Measurements from ENCODE around the gene COL26A1.

Gene COL26A1

DNA sequence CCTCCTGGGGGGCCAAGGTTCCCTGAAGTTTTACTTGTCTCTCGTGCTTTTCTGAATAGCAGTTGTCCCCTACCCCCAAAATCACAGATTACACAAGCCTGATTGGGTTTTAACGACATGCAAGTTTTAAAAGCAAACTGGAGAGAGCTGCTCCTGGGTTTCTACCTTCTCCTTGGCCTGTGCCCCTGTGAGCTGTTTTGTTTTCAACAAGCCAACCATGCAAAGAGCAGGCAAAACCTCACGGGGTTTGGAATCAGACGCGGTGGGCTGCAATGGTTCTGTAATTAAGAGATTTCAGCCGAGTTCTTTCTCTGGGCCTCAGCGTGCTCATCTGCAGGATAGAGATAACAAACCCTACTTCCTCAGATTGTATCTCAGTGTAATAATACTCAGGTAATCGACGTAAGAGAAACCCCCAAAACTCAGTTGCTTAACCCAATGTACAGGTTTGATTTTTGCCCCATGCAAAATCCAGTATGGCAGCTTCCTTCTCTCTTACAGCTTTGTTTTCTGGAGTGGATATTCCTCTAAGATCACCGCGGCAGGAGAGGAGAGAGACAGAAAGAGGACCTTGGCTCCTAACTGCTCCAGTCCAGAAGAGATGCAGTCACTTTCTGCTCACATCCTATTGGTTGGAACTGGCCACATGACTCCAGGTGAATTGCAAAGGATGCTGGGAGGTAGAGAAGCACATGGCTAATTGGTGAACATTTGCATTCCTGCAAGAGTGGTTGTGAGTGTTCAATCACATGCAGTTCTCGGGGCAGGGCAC lies 224.4 kb downstream of the COL26A1 start:
- H3K36me3 Mint-ChIP-seq = no peaks in the 10 kb centered on the region
- H3K27ac Mint-ChIP-seq = no peak overlapping the region
- H3K4me1 Mint-ChIP-seq = no peaks in the 10 kb centered on the region
- no peaks in the 10 kb centered on the region for H3K27me3 Mint-ChIP-seq
- H3K4me3 Mint-ChIP-seq = no peak overlapping the region
- H3K9me3 Mint-ChIP-seq = no peaks in the 10 kb centered on the region

DNA sequence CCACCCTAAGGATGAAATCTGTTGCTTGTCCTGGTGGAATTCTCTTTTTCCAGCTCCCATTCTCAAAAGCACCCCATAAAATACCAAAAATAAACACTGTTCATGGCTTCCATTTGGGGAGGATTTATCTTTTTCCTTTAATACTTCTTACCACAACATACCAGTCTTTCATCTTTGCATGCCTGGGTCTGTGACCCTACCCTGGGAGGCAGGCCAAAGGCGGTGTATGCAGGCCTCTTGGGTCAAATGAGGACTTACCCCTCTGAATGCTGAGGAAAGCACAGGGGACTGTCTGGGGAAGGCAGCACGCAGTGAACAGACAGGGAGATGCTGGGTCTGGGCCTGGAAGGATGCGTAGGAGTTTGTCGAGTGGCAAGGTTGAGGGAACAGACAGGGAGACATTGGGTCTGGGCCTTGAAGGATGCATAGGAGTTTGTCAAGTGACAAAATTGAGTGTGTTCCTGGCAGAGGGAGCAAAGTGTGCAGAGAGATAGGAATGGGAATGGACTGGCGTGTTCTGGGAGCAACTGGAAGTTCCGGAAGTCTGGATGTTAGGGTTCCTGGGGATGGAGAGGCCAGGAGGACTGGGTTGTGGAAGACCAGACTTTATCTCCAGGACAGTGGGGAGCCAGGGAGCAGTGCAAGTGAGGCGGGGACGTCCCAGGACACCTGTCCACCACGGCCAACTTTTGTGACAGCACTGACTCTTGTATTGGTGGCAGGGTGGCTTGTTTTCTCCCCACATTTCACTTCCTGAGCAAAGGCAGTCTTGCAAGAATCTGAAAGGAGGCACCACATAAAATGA lies 225.7 kb downstream of the COL26A1 start:
- no peaks in the 10 kb centered on the region for H3K27me3 Mint-ChIP-seq
- H3K4me3 Mint-ChIP-seq = no peak overlapping the region
- H3K27ac Mint-ChIP-seq = no peak overlapping the region
- no peaks in the 10 kb centered on the region for H3K4me1 Mint-ChIP-seq
- no peaks in the 10 kb centered on the region for H3K9me3 Mint-ChIP-seq
- no peaks in the 10 kb centered on the region for H3K36me3 Mint-ChIP-seq

DNA sequence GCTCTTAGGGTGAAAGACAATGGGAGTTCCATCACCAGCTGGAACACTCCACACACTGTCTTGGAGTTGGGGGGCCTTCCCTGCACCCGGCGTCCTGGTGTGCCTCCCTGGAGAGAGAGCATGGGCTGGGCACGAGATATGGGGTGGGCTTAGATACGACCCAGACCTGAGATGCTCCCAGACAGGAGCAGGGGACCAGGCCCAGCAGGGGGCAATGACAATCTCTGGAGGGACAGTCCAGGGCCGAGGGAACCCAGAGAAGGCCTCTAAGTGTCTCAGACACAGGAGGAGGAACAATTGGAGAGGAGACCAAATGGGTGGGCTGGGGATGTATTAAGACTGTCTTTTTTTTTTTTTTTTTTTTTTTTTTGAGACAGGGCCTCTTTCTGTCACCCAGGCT lies 226.4 kb downstream of the COL26A1 start:
- Mint-ChIP-seq H3K4me3 (no peak overlapping the region), H3K9me3 (no peaks in the 10 kb centered on the region), H3K4me1 (no peaks in the 10 kb centered on the region), H3K27ac (no peak overlapping the region), H3K36me3 (no peaks in the 10 kb centered on the region), H3K27me3 (no peaks in the 10 kb centered on the region)

DNA sequence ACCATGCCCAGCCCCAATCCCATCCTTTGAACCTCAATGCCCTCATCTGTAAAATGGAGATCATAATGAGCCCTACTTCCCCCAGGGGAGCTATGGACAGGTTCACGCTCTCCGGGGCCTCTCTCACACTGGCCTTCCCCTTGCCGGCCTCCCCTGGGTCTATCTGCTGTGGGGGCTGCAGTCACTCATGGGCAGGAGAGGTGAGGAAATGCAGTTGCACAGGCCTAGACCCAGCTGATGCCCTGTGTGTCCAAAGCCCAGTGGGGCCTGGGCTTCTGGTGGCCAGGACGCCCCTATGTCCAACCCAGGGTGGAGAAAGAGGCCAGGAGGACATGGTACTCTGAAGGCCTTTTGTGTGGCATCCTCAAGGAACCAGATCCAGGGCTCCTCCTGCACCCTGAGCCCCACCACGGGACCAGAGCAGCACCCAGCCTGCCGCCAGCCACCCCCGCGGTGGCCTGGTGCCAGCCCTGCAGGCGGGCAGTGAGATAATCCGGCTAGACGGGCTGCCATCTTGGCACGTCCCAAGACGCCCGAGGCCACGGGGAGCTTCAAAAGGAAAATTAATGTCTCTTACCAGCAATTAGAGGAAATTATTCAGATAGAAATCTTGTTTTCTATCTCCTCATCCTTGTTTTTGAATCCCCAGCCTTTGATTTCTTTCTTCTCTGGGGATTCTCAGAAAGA lies 227.4 kb downstream of the COL26A1 start:
- Mint-ChIP-seq H3K9me3 (no peaks in the 10 kb centered on the region), H3K4me1 (no peaks in the 10 kb centered on the region), H3K27me3 (no peaks in the 10 kb centered on the region), H3K36me3 (no peaks in the 10 kb centered on the region), H3K4me3 (no peak overlapping the region), H3K27ac (no peak overlapping the region)

DNA sequence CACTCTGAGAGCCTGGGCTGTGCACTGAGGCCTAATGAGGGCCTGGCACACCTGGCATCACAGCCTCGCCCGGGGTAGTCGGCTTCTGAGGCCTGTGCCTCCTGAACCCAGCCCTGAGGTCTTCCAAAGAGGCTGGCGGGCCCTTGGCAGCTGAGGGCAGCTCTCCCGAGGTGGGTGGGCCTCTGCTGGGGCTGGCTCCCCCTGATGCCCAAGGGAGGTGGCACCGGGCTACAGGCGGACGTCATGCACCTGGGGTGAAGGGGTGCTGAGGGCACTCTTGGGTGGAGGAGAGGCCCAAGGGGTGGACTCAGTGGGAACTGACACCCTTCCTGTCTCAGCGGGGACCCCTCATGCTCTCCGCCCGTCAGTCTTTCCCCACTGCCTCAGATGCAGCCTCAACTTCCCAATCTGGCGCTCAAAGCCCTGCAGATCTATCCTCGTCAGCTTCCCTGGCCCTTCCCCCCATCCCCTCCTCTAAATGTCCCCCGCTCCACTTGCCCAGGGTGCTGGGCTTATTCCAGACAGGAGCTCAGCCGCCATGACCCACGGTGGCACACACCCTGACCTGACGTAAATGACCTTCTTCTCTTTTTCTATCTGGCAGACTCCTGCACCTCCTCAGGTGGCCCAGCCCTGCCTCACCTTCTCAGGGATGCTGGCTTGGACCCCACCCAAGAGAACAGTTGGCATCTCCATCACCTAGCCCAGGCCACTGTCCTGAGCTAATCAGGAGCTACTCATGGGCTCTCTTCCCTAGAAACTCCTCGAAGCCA lies 228.2 kb downstream of the COL26A1 start:
- Mint-ChIP-seq H3K36me3 (no peaks in the 10 kb centered on the region), H3K4me1 (no peaks in the 10 kb centered on the region), H3K27ac (no peak overlapping the region), H3K9me3 (no peaks in the 10 kb centered on the region), H3K27me3 (no peaks in the 10 kb centered on the region), H3K4me3 (no peak overlapping the region)

DNA sequence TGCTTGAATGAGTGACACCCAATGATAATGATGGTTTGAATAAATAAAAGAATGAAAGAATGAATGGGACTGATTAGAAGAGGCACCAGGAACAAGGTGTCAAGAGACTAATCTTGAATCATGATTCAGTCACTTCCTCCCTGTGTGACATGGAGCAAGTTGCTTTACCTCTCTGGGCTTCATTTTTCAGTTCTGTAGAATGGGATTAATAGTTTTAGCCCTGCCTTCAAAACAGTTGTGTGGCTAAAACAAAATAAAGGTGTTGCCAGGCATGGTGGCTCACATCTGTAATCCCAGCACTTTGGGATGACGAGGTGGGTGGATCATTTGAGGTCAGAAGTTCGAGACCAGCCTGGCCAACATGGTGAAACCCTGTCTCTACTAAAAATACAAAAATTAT lies 228.8 kb downstream of the COL26A1 start:
- Mint-ChIP-seq H3K4me3 (no peak overlapping the region), H3K4me1 (no peaks in the 10 kb centered on the region), H3K27me3 (no peaks in the 10 kb centered on the region), H3K9me3 (no peaks in the 10 kb centered on the region), H3K36me3 (no peaks in the 10 kb centered on the region), H3K27ac (no peak overlapping the region)

DNA sequence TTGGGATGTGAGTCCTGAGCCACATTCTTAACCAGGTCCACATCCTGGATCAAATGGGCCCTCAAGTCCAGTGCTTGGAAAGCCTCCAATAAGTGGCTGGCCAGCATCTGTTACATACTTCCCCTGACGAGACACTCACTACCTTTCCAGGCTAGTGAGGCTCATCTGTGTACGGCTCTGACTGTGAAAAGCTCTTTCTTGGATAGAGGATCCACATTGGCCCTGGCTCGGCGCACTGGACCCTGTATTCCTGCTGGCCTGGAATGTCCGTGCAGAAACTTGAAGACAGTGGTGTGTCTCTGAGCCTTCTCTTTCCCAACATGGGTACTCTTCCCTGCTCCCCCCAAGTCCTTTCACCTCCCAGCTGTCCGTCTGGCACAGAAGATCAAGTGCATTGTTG lies 230.9 kb downstream of the COL26A1 start:
- Mint-ChIP-seq H3K4me3 (no peak overlapping the region), H3K27ac (no peak overlapping the region), H3K36me3 (no peaks in the 10 kb centered on the region), H3K4me1 (no peaks in the 10 kb centered on the region), H3K9me3 (no peaks in the 10 kb centered on the region), H3K27me3 (no peaks in the 10 kb centered on the region)

DNA sequence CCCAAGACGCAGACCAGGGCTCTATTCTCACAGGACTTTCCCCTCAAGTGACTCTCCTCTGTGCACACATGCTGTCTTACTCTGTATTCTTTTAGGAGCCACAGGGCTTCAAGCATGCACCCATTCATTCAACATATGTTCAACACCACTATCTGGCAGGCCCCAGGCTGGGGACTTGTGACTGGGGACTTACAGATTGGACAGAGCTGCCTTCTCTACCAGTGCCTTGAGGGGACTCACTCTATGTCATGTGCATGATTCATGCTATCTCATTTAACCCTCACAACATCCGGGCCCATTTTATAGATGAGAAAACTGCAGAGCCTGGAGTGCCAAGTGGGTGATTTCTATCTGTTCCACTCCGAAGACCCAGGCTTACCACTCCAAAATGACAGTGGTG lies 232.1 kb downstream of the COL26A1 start:
- Mint-ChIP-seq H3K27ac (no peak overlapping the region), H3K4me1 (no peaks in the 10 kb centered on the region), H3K36me3 (no peaks in the 10 kb centered on the region), H3K4me3 (no peak overlapping the region), H3K27me3 (no peaks in the 10 kb centered on the region), H3K9me3 (no peaks in the 10 kb centered on the region)

DNA sequence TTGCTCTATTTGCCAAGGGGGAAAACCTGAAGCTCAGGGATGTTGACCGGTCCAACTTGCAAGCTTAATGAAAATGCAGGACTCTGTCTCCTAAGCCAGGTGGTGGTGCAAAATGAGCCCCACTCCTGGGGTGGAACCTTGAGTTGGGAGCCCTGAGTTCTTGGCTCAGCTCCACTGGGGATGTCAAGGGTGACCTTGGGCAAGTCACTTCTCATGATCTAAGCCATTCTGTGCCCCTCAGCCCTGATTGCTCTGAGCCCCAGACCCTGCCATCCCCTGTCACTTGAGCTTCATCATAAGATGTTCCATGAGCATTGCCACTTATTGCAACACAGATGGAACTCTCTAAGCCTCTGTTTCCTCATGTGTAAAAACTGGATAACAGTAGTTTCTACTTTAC lies 232.6 kb downstream of the COL26A1 start:
- Mint-ChIP-seq H3K36me3 (no peaks in the 10 kb centered on the region), H3K4me1 (no peaks in the 10 kb centered on the region), H3K27ac (no peak overlapping the region), H3K27me3 (no peaks in the 10 kb centered on the region), H3K9me3 (no peaks in the 10 kb centered on the region), H3K4me3 (no peak overlapping the region)

DNA sequence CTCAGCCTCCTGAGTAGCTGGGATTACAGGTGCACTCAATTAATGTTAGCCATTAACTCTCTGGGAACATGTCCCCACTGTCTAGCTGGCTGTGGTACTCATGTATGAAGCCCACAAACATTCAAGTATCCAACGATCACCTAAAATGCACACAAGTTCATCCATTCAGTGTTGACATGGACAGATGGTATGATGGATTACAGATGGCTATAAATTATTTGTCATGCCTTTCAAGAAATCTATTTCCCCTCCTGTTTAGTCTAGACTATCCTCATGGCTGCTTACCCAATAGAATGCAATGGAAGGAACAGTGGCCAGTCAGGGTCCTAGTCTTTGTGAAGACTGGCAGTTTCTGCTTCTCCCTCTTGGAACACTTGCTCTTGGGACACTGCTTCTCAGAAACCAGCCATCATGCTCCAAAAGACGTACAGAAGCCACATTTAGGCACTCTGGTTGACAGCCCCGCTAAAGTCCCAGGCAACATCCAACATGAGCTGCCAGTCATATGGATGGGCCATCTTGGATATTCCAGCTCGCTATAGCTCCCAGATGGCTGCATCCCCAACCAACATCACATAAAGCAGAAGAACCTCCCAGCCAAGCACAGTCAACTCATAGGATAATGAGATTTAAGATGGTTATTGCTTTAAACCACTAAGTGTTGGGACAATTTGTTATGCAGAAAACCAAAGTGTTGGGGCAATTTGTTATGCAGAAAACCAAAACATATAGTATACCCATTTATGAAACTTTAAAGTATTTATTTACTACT lies 233.3 kb downstream of the COL26A1 start:
- Mint-ChIP-seq H3K27ac (no peak overlapping the region), H3K4me3 (no peak overlapping the region), H3K4me1 (no peaks in the 10 kb centered on the region), H3K9me3 (no peaks in the 10 kb centered on the region), H3K27me3 (no peaks in the 10 kb centered on the region), H3K36me3 (no peaks in the 10 kb centered on the region)

DNA sequence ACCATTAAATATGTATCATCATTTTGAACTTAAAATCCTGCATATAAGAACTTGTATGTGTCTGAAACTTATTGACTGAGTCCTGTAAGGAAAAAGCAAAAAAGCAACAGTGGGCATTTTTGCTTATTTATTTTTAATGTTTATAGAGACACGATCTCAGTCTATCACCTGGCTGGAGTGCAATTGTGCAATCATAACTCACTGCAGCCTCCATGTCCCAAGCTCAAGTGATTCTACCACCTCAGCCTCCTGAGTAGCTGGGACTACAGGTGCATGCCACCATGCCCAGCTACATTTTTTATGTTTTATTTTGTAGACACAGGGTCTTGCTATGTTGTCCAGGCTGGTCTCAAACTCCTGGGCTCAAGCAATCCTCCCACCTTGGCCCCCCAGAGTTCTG lies 234.2 kb downstream of the COL26A1 start:
- no peaks in the 10 kb centered on the region for H3K36me3 Mint-ChIP-seq
- no peaks in the 10 kb centered on the region for H3K9me3 Mint-ChIP-seq
- no peaks in the 10 kb centered on the region for H3K4me1 Mint-ChIP-seq
- H3K27me3 Mint-ChIP-seq = no peaks in the 10 kb centered on the region
- H3K27ac Mint-ChIP-seq = no peak overlapping the region
- no peak overlapping the region for H3K4me3 Mint-ChIP-seq

DNA sequence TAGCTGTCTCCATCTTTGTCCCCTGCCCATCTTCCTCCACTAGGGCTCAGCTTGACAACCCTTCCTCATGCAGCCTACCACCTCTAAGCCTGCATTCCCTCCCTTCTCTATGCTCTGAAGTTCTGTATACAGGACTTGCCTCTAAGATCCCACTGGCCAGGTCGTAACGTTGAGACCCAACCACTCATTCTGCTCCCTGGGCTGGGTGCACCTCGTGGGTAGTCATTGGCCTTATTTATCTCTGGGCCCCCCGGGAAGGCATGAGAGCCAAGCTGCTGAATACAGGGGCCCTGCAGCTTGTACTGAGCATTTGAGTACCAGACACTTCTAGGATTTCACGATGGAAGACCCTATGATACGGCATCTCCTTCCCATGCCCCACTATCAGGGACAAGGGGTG lies 235.3 kb downstream of the COL26A1 start:
- H3K9me3 Mint-ChIP-seq = no peaks in the 10 kb centered on the region
- H3K4me3 Mint-ChIP-seq = no peak overlapping the region
- no peaks in the 10 kb centered on the region for H3K36me3 Mint-ChIP-seq
- H3K27me3 Mint-ChIP-seq = no peaks in the 10 kb centered on the region
- H3K27ac Mint-ChIP-seq = no peak overlapping the region
- no peaks in the 10 kb centered on the region for H3K4me1 Mint-ChIP-seq

DNA sequence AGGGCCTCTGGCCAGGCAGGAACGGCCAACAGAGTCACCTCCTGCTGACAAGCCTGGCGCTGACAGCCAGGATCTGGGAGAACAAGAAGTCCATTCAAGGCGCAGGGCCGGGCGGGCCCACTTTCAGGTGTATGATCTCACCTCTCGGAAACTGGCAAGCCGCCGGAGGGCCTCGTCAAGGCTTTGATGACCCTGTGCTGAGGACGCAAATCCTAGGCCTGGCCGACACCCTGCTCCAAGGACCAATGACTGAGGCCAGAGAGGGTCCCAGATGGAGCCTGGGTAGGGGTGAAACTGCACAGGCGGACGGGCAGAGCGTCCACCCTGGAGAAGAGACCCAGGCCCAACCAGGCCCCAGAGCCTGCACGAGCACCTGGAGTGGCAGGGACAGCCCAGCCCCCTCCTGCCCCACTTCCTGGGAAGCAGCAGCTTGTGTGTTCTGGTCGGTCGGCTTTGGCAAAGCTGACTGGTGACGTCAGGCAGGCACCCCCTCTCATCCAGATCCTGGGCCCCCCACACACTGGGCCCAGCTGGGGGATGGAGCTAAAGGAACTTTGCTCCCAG lies 235.8 kb downstream of the COL26A1 start:
- no peak overlapping the region for H3K4me3 Mint-ChIP-seq
- H3K9me3 Mint-ChIP-seq = no peaks in the 10 kb centered on the region
- H3K27me3 Mint-ChIP-seq = no peaks in the 10 kb centered on the region
- H3K27ac Mint-ChIP-seq = no peak overlapping the region
- no peaks in the 10 kb centered on the region for H3K36me3 Mint-ChIP-seq
- no peaks in the 10 kb centered on the region for H3K4me1 Mint-ChIP-seq

DNA sequence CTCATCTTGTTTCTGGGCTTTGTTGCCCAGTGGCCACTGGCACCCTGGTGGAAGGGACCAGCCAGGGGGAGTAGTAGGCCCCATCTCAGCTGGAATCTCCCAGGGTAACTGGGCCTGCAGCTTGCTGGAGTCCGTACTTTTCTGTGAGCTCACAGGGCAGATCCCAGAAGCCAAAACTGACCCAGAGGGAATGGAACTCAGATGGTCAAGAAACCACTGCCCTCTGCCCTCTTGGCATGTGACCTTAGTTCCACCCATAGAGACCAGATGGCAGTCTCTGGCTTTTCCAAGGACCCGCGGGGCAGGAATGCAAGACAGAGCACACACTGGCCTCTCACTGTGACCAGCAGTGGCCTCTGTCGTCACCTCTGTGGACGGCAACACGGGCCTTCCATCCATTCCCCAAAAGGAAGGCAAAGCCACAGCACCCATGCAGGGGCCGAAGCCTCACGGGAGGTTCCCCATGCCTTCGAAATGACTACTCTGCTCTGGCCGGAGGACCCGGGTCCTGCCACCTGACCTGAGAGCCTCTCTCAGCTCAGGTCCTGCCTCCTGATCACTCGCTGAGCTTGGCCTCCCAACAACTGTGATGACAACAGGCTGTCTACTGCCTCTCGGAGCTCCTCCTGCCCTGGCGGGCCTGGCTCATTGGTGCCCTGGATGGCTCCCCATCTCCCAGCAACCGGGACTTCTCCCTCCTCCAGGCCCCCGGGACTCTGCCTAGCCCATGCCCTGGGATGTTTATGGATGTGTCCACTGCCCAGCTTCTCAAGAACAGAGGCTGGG lies 236.5 kb downstream of the COL26A1 start:
- Mint-ChIP-seq H3K4me1 (no peaks in the 10 kb centered on the region), H3K27ac (no peak overlapping the region), H3K4me3 (no peak overlapping the region), H3K36me3 (no peaks in the 10 kb centered on the region), H3K9me3 (no peaks in the 10 kb centered on the region), H3K27me3 (no peaks in the 10 kb centered on the region)
